ENCODE data around the gene RAB6C.
"Not testable (repeated sequence)": the region's sequence is repeated elsewhere in the genome, so short reads cannot be mapped to it uniquely, and the experiment has no call there.

RAB6C gene

GRCh38 chr2:129956171-129956570, 23.3 kb upstream of the RAB6C start:
- not testable (repeated sequence) for H3K27ac ChIP-seq (ENCODE audit: low read depth, low read length, severe bottlenecking)

GRCh38 chr2:129957891-129958290, 21.6 kb upstream of the RAB6C start:
- no peaks in the 10 kb centered on the region for H3K9me3 ChIP-seq (ENCODE audit: control insufficient read depth, low read length)
- no peaks in the 10 kb centered on the region for H3K36me3 ChIP-seq (ENCODE audit: control insufficient read depth, insufficient read depth, low read length)
- no peak overlapping the region for H3K27ac ChIP-seq (ENCODE audit: low read depth, low read length, severe bottlenecking)
- 65 to 100% methylated on average over 2 to 3 of the region's 4 CpGs for WGBS, 2 experiments (ENCODE audit: insufficient coverage in 2 of 2)
- H3K4me1 ChIP-seq (ENCODE audit: control insufficient read depth, insufficient read depth, low read length, poor library complexity, severe bottlenecking), result no peaks in the 10 kb centered on the region
- no peak overlapping the region for H3K4me3 ChIP-seq (ENCODE audit: extremely low read depth, insufficient read depth, low read length, poor library complexity, severe bottlenecking)

More at GRCh38 chr2:129956171-129956570, 23.3 kb upstream of the RAB6C start:
- H3K4me3 ChIP-seq (ENCODE audit: extremely low read depth, insufficient read depth, low read length, poor library complexity, severe bottlenecking); H3K9me3 ChIP-seq (ENCODE audit: control insufficient read depth, low read length); H3K4me1 ChIP-seq (ENCODE audit: control insufficient read depth, insufficient read depth, low read length, poor library complexity, severe bottlenecking); H3K36me3 ChIP-seq (ENCODE audit: control insufficient read depth, insufficient read depth, low read length): not testable (repeated sequence)
- 85 to 95% methylated on average over 4 to 6 of the region's 6 CpGs for WGBS, 2 experiments (ENCODE audit: insufficient coverage in 2 of 2)

GRCh38 chr2:129958736-129959135, 20.7 kb upstream of the RAB6C start:
- WGBS, 2 experiments (ENCODE audit: insufficient coverage in 2 of 2), result no CpG with 5 or more reads among the region's 4 CpGs
- not testable (repeated sequence) for H3K9me3 ChIP-seq (ENCODE audit: control insufficient read depth, low read length); H3K27ac ChIP-seq (ENCODE audit: low read depth, low read length, severe bottlenecking); H3K36me3 ChIP-seq (ENCODE audit: control insufficient read depth, insufficient read depth, low read length); H3K4me3 ChIP-seq (ENCODE audit: extremely low read depth, insufficient read depth, low read length, poor library complexity, severe bottlenecking); H3K4me1 ChIP-seq (ENCODE audit: control insufficient read depth, insufficient read depth, low read length, poor library complexity, severe bottlenecking)

GRCh38 chr2:129968605-129969004, 10.9 kb upstream of the RAB6C start:
- not testable (repeated sequence) for H3K27ac ChIP-seq (ENCODE audit: low read depth, low read length, severe bottlenecking); H3K4me3 ChIP-seq (ENCODE audit: extremely low read depth, insufficient read depth, low read length, poor library complexity, severe bottlenecking); H3K4me1 ChIP-seq (ENCODE audit: control insufficient read depth, insufficient read depth, low read length, poor library complexity, severe bottlenecking); H3K9me3 ChIP-seq (ENCODE audit: control insufficient read depth, low read length); H3K36me3 ChIP-seq (ENCODE audit: control insufficient read depth, insufficient read depth, low read length)
- 94 to 95% methylated on average over 2 to 3 of the region's 4 CpGs for WGBS, 2 experiments (ENCODE audit: insufficient coverage in 2 of 2)

GRCh38 chr2:129975016-129975774, 4.3 kb upstream of the RAB6C start:
- Histone ChIP-seq H3K27ac (ENCODE audit: low read depth, low read length, severe bottlenecking) (no peak overlapping the region), H3K9me3 (ENCODE audit: control insufficient read depth, low read length) (no peaks in the 10 kb centered on the region), H3K4me1 (ENCODE audit: control insufficient read depth, insufficient read depth, low read length, poor library complexity, severe bottlenecking) (no peaks in the 10 kb centered on the region), H3K36me3 (ENCODE audit: control insufficient read depth, insufficient read depth, low read length) (no peaks in the 10 kb centered on the region), H3K4me3 (ENCODE audit: extremely low read depth, insufficient read depth, low read length, poor library complexity, severe bottlenecking) (no peak overlapping the region)
- WGBS, 2 experiments (ENCODE audit: insufficient coverage in 2 of 2), result 79 to 85% methylated on average over 7 of the region's 9 CpGs

- not testable (repeated sequence) for H3K4me1 ChIP-seq (ENCODE audit: control insufficient read depth, insufficient read depth, low read length, poor library complexity, severe bottlenecking); H3K4me3 ChIP-seq (ENCODE audit: extremely low read depth, insufficient read depth, low read length, poor library complexity, severe bottlenecking)
- 62 to 70% methylated on average over 2 of the region's 3 CpGs for WGBS, 2 experiments (ENCODE audit: insufficient coverage in 2 of 2)
These were observed 2.5 kb upstream of the RAB6C start for GRCh38 chr2:129976969-129977368.

GRCh38 chr2:129977986-129978385, 1.5 kb upstream of the RAB6C start:
- Histone ChIP-seq H3K4me3 (ENCODE audit: extremely low read depth, insufficient read depth, low read length, poor library complexity, severe bottlenecking) (no peak overlapping the region), H3K27ac (ENCODE audit: low read depth, low read length, severe bottlenecking) (no peak overlapping the region), H3K36me3 (ENCODE audit: control insufficient read depth, insufficient read depth, low read length) (no peaks in the 10 kb centered on the region), H3K4me1 (ENCODE audit: control insufficient read depth, insufficient read depth, low read length, poor library complexity, severe bottlenecking) (no peaks in the 10 kb centered on the region), H3K9me3 (ENCODE audit: control insufficient read depth, low read length) (no peaks in the 10 kb centered on the region)
- WGBS, 2 experiments (ENCODE audit: insufficient coverage in 2 of 2), result 71 to 93% methylated on average over 1 to 3 of the region's 5 CpGs

More at GRCh38 chr2:129976969-129977368, 2.5 kb upstream of the RAB6C start:
- not testable (repeated sequence) for H3K36me3 ChIP-seq (ENCODE audit: control insufficient read depth, insufficient read depth, low read length); H3K27ac ChIP-seq (ENCODE audit: low read depth, low read length, severe bottlenecking); H3K9me3 ChIP-seq (ENCODE audit: control insufficient read depth, low read length)

- not testable (repeated sequence) for H3K4me1 ChIP-seq (ENCODE audit: control insufficient read depth, insufficient read depth, low read length, poor library complexity, severe bottlenecking); H3K9me3 ChIP-seq (ENCODE audit: control insufficient read depth, low read length); H3K27ac ChIP-seq (ENCODE audit: low read depth, low read length, severe bottlenecking); H3K36me3 ChIP-seq (ENCODE audit: control insufficient read depth, insufficient read depth, low read length)
- H3K4me3 ChIP-seq (ENCODE audit: extremely low read depth, insufficient read depth, low read length, poor library complexity, severe bottlenecking), result peak overlapping the region; percentile 34
- 11 to 17% methylated on average over 1 of the region's 13 CpGs for WGBS, 2 experiments (ENCODE audit: insufficient coverage in 2 of 2)
These were observed 780 bp downstream of the RAB6C start for GRCh38 chr2:129980246-129980645.

GRCh38 chr2:129981689-129982088, 2.2 kb downstream of the RAB6C start:
- H3K4me1 ChIP-seq (ENCODE audit: control insufficient read depth, insufficient read depth, low read length, poor library complexity, severe bottlenecking); H3K4me3 ChIP-seq (ENCODE audit: extremely low read depth, insufficient read depth, low read length, poor library complexity, severe bottlenecking); H3K27ac ChIP-seq (ENCODE audit: low read depth, low read length, severe bottlenecking); H3K9me3 ChIP-seq (ENCODE audit: control insufficient read depth, low read length); H3K36me3 ChIP-seq (ENCODE audit: control insufficient read depth, insufficient read depth, low read length): not testable (repeated sequence)
- WGBS, 2 experiments (ENCODE audit: insufficient coverage in 2 of 2), result 60% methylated on average over 1 of the region's 7 CpGs; no CpG with 5 or more reads in 1 of the 2 experiments

GRCh38 chr2:129984426-129984825, 5.0 kb downstream of the RAB6C start:
- 85 to 97% methylated on average over 2 of the region's 2 CpGs for WGBS, 2 experiments (ENCODE audit: insufficient coverage in 2 of 2)

GRCh38 chr2:129992415-129993006, 13.0 kb downstream of the RAB6C start:
- not testable (repeated sequence) for H3K4me1 ChIP-seq (ENCODE audit: control insufficient read depth, insufficient read depth, low read length, poor library complexity, severe bottlenecking); H3K4me3 ChIP-seq (ENCODE audit: extremely low read depth, insufficient read depth, low read length, poor library complexity, severe bottlenecking); H3K27ac ChIP-seq (ENCODE audit: low read depth, low read length, severe bottlenecking); H3K9me3 ChIP-seq (ENCODE audit: control insufficient read depth, low read length); H3K36me3 ChIP-seq (ENCODE audit: control insufficient read depth, insufficient read depth, low read length)
- WGBS, 2 experiments (ENCODE audit: insufficient coverage in 2 of 2), result no CpG with 5 or more reads among the region's 49 CpGs

More at GRCh38 chr2:129984426-129984825, 5.0 kb downstream of the RAB6C start:
- no peak overlapping the region for H3K27ac ChIP-seq (ENCODE audit: low read depth, low read length, severe bottlenecking)
- H3K36me3 ChIP-seq (ENCODE audit: control insufficient read depth, insufficient read depth, low read length), result no peaks in the 10 kb centered on the region
- no peaks in the 10 kb centered on the region for H3K4me1 ChIP-seq (ENCODE audit: control insufficient read depth, insufficient read depth, low read length, poor library complexity, severe bottlenecking)
- no peaks in the 10 kb centered on the region for H3K9me3 ChIP-seq (ENCODE audit: control insufficient read depth, low read length)
- H3K4me3 ChIP-seq (ENCODE audit: extremely low read depth, insufficient read depth, low read length, poor library complexity, severe bottlenecking), result no peak overlapping the region

All from mesodermal cell (in vitro differentiated cells).